Stimulated activated CD8-positive, alpha-beta memory T cell treated with anti-CD3 and anti-CD28 coated beads, Interleukin-15, amount 100 ng/mL, for 24 hours (primary cell): ENCODE results near the gene KLRB1.
"Not testable (repeated sequence)": the region's sequence is repeated elsewhere in the genome, so short reads cannot be mapped to it uniquely, and the experiment has no call there.

Source experiments
- DNase-seq: peaks from one replicate; pipeline ENCODE4 v3.0.0-alpha.2; 2020; ENCODE audit warnings: low read depth

Gene KLRB1

DNA sequence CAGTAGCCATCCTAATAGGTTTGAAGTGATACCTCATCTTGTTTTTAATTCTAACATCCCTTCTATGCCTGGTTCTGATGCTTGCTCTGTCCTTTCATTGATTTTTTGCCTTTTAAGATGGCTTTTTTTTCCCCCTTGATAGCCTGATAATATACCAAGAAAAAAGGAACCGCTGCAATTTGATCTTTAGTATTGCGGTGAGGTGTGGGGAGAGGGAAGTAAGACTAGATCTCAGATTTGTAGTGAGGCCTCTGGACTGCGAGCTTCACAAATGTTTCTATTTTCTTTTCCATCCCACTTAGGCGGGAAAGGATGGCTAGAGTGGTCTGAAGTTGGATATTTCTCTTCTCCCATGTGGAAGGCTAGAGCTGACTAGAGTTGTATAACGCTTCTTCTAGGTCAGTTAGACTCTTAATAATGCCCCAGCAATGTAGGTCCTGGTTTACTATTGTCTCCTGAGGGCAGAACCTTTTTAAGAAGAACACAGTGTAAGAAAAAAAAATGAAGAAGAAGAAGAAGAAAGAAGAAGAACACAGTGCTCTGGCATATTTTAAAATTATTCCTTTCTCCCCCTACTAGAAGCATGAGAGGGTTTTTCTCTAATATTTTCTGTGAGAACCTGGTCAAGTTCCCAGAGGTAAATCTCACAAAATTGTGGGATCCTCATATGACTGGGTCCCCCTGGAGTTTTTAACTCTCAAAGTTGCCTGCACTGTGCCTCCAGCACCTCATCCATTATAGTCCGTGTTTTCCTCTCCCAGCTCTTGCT is 11.9 kb upstream of the KLRB1 start:
- no peak for DNase-seq

DNA sequence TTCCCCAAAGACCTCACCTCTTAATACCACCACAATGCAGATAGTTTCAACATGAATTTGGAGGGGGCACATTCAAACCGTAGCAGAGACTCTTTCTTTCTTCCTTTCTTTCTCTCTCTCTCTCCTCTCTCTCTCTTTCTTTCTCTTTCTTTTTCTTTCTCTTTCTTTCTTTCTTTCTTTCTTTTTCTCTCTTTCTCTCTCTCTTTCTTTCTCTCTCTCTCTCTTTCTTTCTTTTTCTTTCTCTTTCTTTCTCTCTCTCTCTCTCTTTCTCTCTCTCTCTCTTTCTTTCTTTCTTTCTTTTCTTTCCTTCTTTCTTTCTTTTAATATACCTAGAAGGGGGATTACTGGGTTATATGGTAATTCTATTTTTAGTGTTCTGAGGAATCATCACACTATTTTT is 11.2 kb upstream of the KLRB1 start:
- not testable (repeated sequence) for DNase-seq

DNA sequence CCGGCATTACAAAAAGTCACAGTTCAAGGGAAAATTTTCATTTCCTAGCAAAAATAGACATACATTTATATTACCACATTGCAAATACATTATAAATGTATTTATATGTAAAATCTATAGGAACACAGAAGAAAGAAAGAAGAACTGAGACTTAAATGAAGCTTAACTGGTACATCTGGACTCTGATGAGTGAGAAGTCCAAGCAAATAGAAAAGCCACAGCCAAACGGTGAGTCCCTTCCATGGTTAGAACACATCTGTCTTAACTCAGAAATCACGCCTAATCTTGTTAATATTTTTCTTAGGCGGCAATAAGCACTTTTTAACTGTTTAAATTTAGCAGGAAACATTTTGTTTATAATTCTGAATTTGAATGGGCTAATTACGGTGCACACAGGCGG is 9.4 kb upstream of the KLRB1 start:
- DNase-seq: no peak

DNA sequence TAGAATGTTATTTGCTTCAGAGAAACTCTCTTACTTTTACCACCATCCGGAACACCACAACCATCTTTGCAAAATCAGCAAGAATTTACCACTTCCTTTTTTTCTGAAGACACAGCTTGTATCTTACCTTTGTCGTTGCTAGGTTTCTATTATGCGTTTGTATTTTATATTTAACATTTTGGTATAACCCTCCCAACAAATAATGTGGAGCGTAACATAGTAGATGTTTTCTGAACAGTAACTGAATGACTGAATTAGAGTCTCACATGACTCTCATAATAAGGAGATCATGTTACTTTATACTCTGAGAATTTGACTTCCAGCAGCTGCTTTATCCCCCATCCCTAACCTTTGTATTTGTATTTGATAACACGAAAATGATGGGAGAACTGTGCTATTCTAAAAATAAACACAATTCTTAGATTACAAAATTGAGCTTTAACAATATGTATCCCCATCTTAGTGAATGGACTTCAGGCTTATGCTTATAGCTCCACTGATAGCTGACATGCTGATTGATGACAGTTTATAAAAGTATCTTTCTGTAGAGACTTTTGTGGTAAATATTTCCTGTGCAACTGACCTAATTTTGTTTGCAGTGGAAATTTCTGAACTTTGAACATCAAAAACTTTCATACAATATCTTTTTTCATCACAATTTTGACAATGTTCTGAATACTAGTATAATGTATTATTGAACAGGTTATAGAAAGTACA is 7.9 kb upstream of the KLRB1 start:
- DNase-seq: no peak

DNA sequence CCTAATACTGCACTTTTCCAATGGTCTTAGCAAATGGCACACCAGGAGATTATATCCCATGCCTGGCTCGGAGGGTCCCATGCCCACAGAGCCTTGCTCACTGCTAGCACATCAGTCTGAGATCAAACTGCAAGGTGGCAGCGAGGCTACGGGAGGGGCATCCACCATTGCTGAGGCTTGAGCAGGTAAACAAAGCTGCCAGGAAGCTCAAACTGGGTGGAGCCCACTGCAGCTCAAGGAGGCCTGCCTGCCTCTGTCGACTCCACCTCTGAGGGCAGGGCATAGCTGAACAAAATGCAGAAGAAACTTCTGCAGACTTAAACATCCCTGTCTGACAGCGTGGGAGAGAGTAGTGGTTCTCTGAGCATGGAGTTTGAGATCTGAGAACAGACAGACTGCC is 2.9 kb upstream of the KLRB1 start:
- DNase-seq: not testable (repeated sequence)

DNA sequence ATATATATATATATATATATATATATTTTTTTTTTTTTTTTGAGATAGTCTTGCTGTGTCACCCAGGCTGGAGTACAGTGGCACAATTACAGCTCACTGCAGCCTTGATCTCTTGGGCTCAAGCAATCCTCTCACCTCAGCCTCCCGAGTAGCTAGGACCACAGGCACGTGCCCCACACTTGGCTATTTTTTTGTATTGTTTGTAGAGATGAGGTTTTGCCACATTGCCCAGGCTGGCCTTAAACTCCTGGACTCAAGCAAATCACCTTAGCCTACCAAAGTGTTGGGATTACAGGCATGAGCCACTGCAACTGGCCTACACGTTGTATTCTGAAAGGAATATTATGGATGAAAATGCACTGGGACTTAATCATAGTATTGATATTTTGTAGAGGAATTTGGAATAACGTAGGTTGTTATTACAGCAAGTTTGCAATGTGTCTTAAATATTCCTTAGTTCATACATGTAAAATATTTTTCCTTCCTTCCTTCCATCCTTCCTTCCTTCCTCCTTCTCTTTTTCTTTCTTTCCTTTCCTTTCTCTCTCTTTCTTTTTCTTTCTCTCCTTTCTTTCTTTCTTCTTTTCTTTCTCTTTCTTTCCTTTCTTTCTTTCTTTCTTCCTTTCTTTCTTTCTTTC is 862 bp downstream of the KLRB1 start:
- DNase-seq: no peak

DNA sequence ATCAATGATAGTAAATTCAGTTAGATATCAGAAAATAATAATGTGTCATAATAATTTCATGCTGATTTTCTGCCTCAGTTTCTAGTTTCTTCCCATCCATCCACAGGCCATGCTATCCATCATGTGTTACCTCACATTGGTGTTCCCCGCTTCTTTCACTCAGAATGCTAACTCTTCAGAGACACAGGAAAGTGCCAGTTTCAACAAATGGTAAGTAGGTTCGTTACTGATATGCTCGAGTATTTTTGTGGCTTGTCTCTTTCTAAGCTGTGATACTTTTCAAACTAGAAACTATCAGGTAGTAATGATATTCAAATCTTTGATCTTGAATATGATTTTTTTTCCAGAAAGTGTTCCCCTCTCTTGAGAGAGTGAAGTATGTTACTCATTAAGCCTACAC is 1.5 kb downstream of the KLRB1 start:
- DNase-seq: no peak

DNA sequence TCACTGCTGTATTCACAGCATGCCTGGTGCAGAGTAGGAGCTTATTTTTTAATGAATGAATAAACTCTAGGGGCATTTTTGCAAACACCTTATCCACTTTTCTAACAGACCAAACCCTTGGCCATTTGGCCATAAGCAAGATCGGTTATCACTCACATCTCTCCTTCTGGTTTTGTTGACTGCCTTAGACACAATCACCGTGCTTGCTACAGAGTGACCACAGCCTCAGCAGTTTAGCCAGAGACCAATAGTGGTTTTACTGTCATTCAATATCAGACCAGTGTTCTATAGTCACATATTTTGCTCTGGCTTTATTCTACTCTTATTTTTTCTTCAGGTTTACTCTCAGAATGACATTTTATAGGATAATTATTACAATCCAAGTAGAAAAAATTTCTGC is 2.2 kb downstream of the KLRB1 start:
- DNase-seq: no peak

DNA sequence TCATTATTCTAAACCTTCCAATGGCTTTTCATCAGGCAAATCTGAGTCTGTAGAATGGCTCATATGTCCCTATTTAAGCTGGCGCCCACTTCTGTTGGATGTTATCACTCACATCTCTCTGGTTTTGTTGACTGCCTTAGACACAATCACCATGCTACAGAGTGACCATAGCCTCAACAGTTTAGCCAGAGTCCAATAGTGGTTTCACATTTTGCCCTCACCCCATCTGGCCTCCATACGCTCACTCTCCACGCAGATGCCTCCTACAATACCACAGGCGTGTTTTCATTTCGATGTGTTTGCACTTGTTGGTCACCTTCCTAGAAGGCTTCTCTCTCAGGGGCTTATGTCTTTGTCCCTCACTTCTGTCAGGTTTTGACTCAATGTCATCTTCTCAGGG is 3.4 kb downstream of the KLRB1 start:
- DNase-seq: no peak

DNA sequence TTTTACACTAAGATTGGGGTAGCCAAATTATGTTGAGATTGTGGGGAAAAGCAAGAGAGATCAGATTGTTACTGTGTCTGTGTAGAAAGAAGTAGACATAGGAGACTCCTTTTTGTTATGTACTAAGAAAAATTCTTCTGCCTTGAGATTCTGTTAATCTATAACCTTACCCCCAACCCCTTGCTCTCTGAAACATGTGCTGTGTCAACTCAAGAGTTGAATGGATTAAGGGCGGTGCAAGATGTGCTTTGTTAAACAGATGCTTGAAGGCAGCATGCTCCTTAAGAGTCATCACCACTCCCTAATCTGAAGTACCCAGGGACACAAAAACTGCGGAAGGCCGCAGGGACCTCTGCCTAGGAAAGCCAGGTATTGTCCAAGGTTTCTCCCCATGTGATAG is 7.3 kb downstream of the KLRB1 start:
- DNase-seq: not testable (repeated sequence)

DNA sequence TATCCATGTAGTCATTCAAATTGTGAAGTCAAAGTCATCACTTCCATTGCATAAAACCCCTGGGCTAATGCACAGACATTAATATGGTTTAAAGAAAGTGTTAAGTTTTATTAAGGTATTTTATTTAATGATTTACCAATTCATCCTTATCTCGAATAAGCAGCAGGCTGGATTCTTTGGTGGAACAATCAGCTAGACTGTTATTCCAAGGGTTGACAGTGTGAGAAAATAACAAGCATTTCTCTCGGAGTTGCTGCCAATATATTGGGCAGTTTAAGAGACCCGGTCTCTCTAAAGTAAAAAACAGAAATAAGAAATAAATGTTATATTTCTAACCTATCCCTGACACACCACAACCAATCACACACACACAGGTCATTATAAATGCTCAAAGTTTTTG is 9.4 kb downstream of the KLRB1 start:
- DNase-seq: no peak

DNA sequence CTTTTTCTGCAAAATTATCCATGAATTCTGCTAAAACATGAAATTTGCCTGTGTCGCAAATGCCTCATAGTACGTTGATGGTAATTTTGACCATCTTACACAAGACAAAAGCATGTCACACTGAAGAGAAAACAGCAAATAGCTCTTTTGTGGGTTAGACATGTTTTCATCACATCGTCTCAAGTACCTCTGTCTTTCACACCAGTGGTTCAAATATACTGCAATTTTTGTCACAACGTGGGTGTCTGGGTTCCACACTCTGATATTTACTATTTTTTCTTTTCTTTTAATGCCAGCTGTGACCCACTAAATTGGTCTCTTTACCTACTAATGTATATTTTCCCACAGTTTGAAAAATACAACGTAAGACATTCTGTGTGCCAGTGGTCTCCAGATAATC is 10.4 kb downstream of the KLRB1 start:
- no peak for DNase-seq

DNA sequence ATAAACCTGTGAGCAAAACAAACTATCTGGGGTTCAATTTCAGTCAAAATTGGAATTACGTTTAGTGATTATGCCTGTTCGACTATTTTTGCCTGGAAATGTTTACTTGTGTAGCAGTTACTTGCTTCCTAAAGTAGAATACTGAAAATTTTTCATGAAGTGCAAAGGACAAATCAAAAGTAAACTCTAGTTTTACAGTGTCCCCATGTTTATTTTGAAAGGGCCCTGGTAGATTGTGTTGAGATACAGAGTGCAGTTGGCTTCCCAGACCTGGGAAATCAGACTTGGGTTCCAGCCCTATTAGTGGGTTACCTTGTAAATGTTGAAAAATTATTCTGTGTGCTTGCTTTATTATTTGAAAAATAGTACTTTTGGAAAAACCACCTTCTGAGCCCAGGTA is 17.3 kb downstream of the KLRB1 start:
- no peak for DNase-seq

DNA sequence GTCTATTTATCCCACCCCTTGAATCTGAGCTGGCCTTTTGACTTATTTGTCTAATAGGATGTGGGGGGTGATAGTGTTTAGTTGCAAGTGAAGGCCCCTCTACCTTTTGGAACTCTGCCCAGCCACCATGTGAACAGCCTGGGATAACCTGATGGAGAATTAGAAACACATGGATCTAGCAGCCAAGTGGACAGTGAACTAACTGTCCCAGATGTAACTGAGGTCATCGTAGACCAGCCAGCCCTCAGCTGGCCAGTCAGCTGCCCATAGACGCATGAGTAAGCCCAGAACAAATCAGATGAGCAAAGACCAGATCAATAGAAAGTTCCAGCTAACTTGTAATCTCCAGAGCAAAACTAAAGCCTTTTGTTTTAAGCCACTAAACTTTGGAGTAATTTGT is 19.0 kb downstream of the KLRB1 start:
- DNase-seq: no peak

DNA sequence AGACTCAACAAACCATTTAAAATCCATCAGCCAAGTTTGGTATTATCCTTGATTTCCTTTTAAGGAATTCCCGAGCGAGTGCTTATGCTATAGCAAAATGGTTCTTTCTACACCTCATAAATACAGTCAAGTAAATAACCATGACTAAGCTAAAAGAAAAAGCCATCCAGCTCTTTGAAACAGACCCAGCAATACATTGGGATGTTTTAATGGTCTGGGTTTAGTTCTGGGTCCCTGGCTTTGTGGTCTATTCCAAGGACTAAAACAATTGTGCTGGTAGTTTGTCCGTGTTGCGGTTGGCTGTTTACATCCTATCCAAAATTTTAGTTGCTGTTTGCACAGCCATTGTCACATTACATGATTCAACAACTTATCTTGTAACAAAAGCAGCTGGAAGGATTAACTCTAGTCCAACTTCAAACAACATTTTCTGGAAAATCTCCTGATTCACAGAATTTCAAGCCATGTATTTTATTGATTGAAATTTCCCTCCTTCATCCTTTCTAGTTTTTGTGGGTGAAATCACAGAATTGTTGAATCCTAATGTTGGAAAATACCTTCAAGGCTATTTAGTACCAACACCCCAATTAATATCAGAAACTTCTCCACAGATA is 19.6 kb downstream of the KLRB1 start:
- no peak for DNase-seq

DNA sequence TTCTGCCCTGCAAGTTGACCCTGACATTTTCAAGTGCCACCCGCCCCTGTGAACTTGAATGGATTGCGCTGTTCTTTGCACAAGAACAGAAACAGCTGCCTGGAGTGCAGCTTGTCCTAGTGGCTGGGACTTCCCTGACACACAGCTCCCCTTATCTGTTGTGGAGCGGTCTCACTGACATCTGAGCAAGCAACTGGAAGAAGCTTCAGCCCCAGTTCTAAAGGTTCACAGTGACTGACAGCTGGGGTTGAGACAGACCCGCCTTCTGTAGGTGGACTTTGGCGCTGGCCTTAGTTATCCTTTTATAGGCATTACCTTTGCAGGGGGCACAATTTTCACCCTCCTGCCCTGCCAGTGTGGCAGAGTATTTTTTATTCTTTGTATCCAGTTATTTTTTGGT is 30.0 kb downstream of the KLRB1 start:
- not testable (repeated sequence) for DNase-seq

DNA sequence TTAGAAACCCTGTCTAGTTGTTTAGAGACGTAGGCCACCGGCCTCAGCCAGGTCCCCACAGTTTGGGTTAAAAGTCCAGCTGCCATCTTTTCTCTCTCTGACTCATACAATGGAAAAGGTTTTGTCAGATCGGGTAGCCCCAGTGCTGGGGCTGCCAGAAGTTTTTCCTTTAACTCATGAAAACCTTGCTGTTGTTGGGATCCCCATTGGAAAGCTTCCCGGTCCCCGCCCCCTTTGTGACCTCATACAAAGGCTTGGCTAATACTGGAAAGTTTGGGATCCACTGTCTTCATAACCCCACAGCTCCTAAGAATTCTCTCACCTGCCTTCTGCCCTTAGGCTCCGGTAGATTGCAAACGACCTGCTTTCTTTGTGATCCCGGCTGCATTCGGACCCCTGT is 40.6 kb downstream of the KLRB1 start:
- not testable (repeated sequence) for DNase-seq

DNA sequence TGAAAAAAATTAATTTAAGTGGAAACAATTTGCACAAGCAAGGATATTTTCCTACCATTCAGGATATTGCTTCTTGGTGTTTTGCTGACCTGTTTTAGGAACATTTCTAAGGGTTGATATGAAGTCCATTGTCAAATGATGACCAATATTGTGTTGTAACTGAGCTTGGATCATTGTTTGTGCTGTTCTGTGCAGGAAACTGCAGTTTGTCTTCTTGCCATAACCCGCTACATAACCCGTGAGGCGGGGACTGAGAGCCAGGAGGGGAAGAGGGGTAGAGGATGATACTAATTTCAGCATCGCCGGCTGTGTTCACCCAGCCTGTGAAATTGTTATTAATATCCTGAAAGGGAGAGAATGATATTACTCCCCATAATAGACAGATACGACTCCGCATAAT is 41.6 kb downstream of the KLRB1 start:
- not testable (repeated sequence) for DNase-seq

DNA sequence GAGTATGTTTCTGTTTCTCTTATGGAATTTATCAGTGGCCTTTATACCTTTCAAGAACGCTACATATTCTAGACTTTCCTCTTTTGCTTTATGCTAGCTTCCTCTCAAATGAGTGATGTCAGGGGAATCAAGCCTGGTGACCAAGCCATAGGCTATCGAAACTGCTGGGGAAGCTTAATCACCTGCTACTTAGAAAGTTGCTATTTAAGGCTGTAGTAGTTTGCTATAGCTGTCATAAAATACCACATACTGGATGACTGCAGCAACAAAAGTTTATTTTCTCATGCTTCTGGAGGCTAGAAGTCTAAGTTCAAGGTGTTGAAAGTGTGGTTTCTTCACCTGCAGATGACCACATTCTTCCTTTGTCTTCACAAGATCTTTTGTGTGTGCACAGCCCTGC is 43.3 kb downstream of the KLRB1 start:
- DNase-seq: not testable (repeated sequence)

DNA sequence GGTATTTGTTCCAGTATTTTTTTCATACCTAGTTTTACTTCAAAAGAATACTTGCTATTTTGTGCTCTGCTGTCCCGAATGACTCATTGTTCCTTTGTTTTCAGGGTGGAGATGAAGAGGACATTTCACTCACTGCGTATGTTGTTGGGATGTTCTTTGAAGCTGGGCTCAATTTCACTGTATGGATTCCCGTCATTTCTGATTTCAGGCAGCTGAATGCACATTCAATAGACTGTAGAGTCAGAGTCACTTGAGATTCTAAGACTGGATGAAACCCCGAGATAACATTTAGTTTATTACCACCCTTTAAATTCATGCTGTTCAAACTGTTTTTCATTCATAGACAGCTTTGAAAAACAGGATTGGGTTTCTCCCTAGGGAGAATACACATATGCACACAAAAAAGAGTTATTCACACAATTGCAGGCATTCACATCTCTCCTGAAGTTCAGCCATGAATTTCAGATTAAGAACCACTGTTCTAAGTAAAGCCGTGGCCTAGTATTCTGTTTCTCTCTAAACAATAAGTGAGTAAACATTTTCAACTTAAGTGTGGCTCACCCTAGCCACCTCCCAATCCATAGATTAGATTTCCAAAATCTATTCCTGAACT is 44.8 kb downstream of the KLRB1 start:
- not testable (repeated sequence) for DNase-seq

DNA sequence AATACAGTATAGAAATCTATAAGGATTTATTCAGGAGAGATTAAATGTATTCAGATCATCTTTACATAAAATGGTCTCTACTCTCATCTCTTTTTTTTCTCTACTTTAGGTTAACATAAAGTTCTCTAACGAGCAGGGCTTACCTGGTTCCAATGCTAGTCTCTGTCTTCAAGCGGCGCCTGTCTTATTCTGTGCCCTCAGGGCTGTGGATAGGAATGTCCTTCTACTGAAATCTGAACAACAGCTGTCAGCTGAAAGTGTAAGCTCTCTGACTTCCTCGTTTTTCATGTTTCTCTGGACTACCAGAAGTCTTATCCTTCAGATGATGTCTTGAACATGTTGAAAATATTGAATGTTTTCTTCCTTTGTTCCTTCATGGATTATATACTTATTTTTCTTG is 62.2 kb downstream of the KLRB1 start:
- DNase-seq: not testable (repeated sequence)
